Kidney (tissue), 14 donors: ENCODE measurements around the gene ZDHHC14. TPM values are rescaled to one million over a fixed set of nuclear protein-coding genes. Genes with fewer than 3 reads are reported as not detected.

Experiments
- DNase-seq, 5 donors: peaks; one replicate each; pipeline ENCODE4 v3.0.0-alpha.2; 2013 to 2020
- FAIRE-seq: peaks from 2 replicates; lab custom pipeline; 2012; peaks lifted over from hg19 to GRCh38; lab: Jason Lieb, UNC
- H3K27ac ChIP-seq, 2 donors: one replicate each; pipeline ENCODE4 v1.7.0; 2013; ENCODE audit warnings: low read depth in 2 of 2, low read length in 2 of 2, inconsistent platforms in 1 of 2
- H3K27me3 ChIP-seq: one replicate; pipeline ENCODE4 v1.7.1; 2013; ENCODE audit warnings: low read length, inconsistent platforms; ENCODE audit not compliant: control insufficient read depth, insufficient read depth
- H3K36me3 ChIP-seq, 3 donors: one replicate each; pipeline versions ENCODE4 v1.7.0 to v1.7.1; 2013; ENCODE audit warnings: low read length in 3 of 3, control low read depth in 1 of 3, inconsistent platforms in 1 of 3; ENCODE audit not compliant: insufficient read depth in 3 of 3, control insufficient read depth in 2 of 3
- H3K4me1 ChIP-seq, 3 donors: one replicate each; pipeline versions ENCODE4 v1.7.0 to v1.7.1; 2013; ENCODE audit warnings: low read length in 3 of 3, inconsistent platforms in 1 of 3, low read depth in 1 of 3; ENCODE audit not compliant: control insufficient read depth in 2 of 3, insufficient read depth in 2 of 3
- H3K4me3 ChIP-seq, 3 donors: one replicate each; pipeline versions ENCODE4 v1.7.0 to v1.8.1; 2013; ENCODE audit warnings: low read length in 3 of 3, control low read depth in 1 of 3, inconsistent platforms in 1 of 3
- H3K9ac ChIP-seq, 3 donors: one replicate each; pipeline versions ENCODE4 v1.7.0 to v1.7.1; 2013; ENCODE audit warnings: low read length in 3 of 3, control low read depth in 1 of 3, inconsistent platforms in 1 of 3
- H3K9me3 ChIP-seq, 3 donors: one replicate each; pipeline versions ENCODE4 v1.7.0 to v1.7.1; 2013; ENCODE audit warnings: low read length in 3 of 3, control low read depth in 1 of 3, inconsistent platforms in 1 of 3; ENCODE audit not compliant: control insufficient read depth in 2 of 3, insufficient read depth in 1 of 3
- CTCF ChIP-seq: IDR thresholded peaks from 3 replicates; pipeline ENCODE4 v1.5.1; 2012; ENCODE audit warnings: mild to moderate bottlenecking, moderate library complexity, borderline replicate concordance; ENCODE audit not compliant: insufficient read depth; ENCODE audit errors: extremely low read depth
- intact Hi-C: fragments of 100-400 bp; cut with DNase I; formaldehyde crosslinking; loops from one replicate; pipeline ENCODE4 v1.11.1; 2022
- polyA plus RNA-seq: library from polyadenylated mRNA; stranded (reverse); fragments of 350-450 nt; fragmentation: Illumina TruSeq; extraction: RNeasy Lipid Tissue Mini Kit (QIAGEN cat#74804); gene quantifications from one replicate; pipeline ENCODE4 v1.2.3, GENCODE V29; 2014; ENCODE audit warnings: low read depth, low replicate concordance; ENCODE audit not compliant: insufficient read depth
- total RNA-seq: library from RNA; stranded (reverse); fragmentation: NEBNext Ultra II Directional; extraction: Animal tissue kit (Norgen Biotek cat#: 25700); gene quantifications from one replicate; pipeline ENCODE4 v1.2.1, GENCODE V29; 2021
- donor health status: control.
- donor health status: control.
- donor health status: control.
- donor health status: control.
- donor health status: control.
- donor health status: DM: yes; HTN: yes; CAD: no.
- donor health status: Normal renal cell carcinoma (clear cell type).

ZDHHC14 gene
- total and polyA plus RNA-seq, 2 donors from 2014 or later: 13.5 to 26.7 TPM

GRCh38 chr6:157524735-157525134 is 143.7 kb downstream of the ZDHHC14 start:
- DNase-seq (peak in 1 of 5 donors; percentile 5), FAIRE-seq (no peak)
- Histone ChIP-seq H3K4me3 (no peak overlapping the region), H3K9ac (no peak overlapping the region), H3K9me3 (no peaks in the 10 kb centered on the region), H3K4me1 (peaks cover 3 to 10% (median 6%) of the 10 kb centered on the region in 3 donors), H3K27me3 (no peaks in the 10 kb centered on the region), H3K27ac (no peak overlapping the region), H3K36me3 (no peaks in the 10 kb centered on the region)
- intact Hi-C loops: no loop called here
- TF ChIP-seq CTCF: no peak

DNA sequence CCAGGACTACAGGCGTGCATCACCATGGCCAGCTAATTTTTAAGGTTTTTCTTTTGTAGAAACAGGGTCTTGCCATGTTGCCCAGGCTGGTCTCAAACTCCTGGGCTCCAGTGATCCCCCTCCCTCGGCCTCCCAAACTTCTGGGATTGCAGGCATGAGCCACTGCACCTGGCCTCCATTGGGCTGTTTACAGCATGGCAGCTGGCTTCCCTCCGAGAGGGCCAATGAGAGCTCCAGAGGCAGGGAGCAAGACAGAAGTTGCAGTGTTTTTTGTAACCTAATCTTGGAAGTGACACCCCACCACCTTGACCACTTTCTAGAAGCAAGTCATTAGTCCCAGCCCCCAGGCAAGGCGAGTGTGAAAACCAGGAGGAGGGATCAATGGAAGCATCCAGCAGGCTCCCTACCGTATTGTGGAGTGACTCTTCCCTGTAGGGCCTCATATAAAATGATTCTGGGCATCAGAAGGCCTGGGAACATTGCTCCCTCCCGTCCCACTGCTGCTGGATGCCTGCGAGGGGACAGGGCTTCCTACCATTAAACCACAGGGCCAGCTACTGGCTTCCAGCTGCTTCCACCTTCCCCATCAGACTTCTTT is 144.4 kb downstream of the ZDHHC14 start:
- DNase-seq: peak in 1 of 5 donors; percentile 24
- FAIRE-seq: no peak
- Histone ChIP-seq H3K4me3 (no peak overlapping the region), H3K4me1 (peaks cover 3 to 13% (median 6%) of the 10 kb centered on the region in 3 donors), H3K9me3 (no peaks in the 10 kb centered on the region), H3K36me3 (no peaks in the 10 kb centered on the region), H3K27ac (no peak overlapping the region), H3K9ac (no peak overlapping the region), H3K27me3 (no peaks in the 10 kb centered on the region)
- intact Hi-C loops: no loop called here
- TF ChIP-seq CTCF: no peak

- Histone ChIP-seq H3K36me3 (no peaks in the 10 kb centered on the region), H3K4me3 (no peak overlapping the region), H3K27ac (no peak overlapping the region), H3K4me1 (peaks cover 3 to 13% (median 6%) of the 10 kb centered on the region in 3 donors), H3K27me3 (no peaks in the 10 kb centered on the region), H3K9ac (no peak overlapping the region), H3K9me3 (no peaks in the 10 kb centered on the region)
- FAIRE-seq (no peak), DNase-seq (peak in 1 of 5 donors; percentile 0)
- intact Hi-C loops: no loop called here
- no peak for TF ChIP-seq CTCF
These were observed 145.0 kb downstream of the ZDHHC14 start for GRCh38 chr6:157525918-157526425.

- Histone ChIP-seq H3K9me3 (no peaks in the 10 kb centered on the region), H3K27me3 (no peaks in the 10 kb centered on the region), H3K4me3 (no peak overlapping the region), H3K27ac (peak overlapping the region in 1 of 2 donors; percentile 0), H3K9ac (no peak overlapping the region), H3K36me3 (no peaks in the 10 kb centered on the region), H3K4me1 (peaks cover 3 to 13% (median 11%) of the 10 kb centered on the region in 3 donors)
- TF ChIP-seq CTCF: no peak
- no peak for FAIRE-seq
- intact Hi-C loops: no loop called here
- peak in 2 of 5 donors; percentile 13 to 89 for DNase-seq
These were observed 146.5 kb downstream of the ZDHHC14 start for GRCh38 chr6:157527471-157527907.
